Endothelial cell of umbilical vein (primary cell): ENCODE measurements around the gene CYB5R4.

ENCODE experiments used
- EZH2 ChIP-seq: IDR thresholded peaks from 2 replicates; pipeline ENCODE4 v1.6.1; 2012; ENCODE audit warnings: borderline replicate concordance, low read depth, mild to moderate bottlenecking, moderate library complexity, low read length, inconsistent platforms; ENCODE audit not compliant: severe bottlenecking
- POLR2AphosphoS5 ChIP-seq: IDR thresholded peaks from 2 replicates; pipeline ENCODE4 v1.6.1; 2012; ENCODE audit warnings: low read depth, mild to moderate bottlenecking, control low read depth, low read length, moderate library complexity; ENCODE audit not compliant: insufficient read depth
- TF ChIP-seq, protein P1 (sequence below), 2 donors: IDR thresholded peaks; 1 replicate in 1 of 2; 2 replicates in 1 of 2; pipeline ENCODE4 v1.5.1; 2011; ENCODE audit warnings: low read length in 2 of 2, mild to moderate bottlenecking in 2 of 2, moderate library complexity in 2 of 2, control low read depth in 1 of 2, inconsistent platforms in 1 of 2, low read depth in 1 of 2; ENCODE audit not compliant: insufficient read depth in 1 of 2; ENCODE audit errors: extremely low read depth in 1 of 2
- TF ChIP-seq, protein P2 (sequence below): IDR thresholded peaks from 2 replicates; pipeline ENCODE4 v1.6.1; 2011; ENCODE audit not compliant: insufficient read depth, insufficient read length

DNA sequence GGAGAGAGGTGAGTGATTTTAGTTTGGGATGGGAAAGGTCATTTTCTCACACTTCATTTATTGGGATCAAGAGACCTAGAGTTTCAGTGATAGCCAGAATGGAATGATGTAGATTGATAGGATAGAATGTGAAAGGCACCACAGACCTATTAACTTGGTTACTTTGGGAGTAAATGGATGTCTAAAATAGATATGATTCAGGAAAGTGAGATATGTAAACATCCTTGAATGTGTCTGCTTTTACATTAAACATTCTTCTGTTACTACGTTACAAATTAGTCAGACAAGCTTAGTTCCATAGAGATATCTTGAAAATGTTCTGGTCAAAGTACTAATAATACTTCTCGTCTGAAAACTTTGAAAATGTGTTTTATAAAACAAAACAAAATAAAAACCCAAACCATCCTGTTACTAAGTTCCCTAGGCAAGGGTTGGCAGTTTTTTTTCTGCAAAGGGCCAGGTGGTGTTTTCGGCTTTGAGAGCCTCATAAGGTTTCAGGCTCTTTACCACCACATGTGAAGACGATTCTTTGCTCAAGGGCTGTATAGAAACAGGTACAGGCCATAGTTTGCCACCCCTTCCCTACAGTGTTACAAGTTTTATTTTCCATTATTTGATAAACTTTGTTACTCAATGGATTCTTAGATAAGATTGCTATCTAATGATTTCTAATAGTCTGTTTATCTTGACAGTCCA lies 3.4 kb downstream of the CYB5R4 start:
- TF ChIP-seq, protein P1, sequence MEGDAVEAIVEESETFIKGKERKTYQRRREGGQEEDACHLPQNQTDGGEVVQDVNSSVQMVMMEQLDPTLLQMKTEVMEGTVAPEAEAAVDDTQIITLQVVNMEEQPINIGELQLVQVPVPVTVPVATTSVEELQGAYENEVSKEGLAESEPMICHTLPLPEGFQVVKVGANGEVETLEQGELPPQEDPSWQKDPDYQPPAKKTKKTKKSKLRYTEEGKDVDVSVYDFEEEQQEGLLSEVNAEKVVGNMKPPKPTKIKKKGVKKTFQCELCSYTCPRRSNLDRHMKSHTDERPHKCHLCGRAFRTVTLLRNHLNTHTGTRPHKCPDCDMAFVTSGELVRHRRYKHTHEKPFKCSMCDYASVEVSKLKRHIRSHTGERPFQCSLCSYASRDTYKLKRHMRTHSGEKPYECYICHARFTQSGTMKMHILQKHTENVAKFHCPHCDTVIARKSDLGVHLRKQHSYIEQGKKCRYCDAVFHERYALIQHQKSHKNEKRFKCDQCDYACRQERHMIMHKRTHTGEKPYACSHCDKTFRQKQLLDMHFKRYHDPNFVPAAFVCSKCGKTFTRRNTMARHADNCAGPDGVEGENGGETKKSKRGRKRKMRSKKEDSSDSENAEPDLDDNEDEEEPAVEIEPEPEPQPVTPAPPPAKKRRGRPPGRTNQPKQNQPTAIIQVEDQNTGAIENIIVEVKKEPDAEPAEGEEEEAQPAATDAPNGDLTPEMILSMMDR (IDR thresholded peaks at IDR 0.05; ENCODE audit: extremely low read depth in 1 of 2, insufficient read depth in 1 of 2, low read depth in 1 of 2, low read length in 2 of 2): no peak
- TF ChIP-seq EZH2 (no peak), POLR2AphosphoS5 (no peak)
- TF ChIP-seq, protein P2, sequence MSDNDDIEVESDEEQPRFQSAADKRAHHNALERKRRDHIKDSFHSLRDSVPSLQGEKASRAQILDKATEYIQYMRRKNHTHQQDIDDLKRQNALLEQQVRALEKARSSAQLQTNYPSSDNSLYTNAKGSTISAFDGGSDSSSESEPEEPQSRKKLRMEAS: no peak
